GM12878 (cell line): ENCODE data around the gene C17orf58. TPM values are rescaled to one million over a fixed set of nuclear protein-coding genes. Genes with fewer than 3 reads are reported as not detected.

Source experiments
- ATAC-seq: fragments of 200-7000 bp; cut with Tn5 transposase; 3 replicates; pipeline ENCODE4 v1.9.1; 2020; ENCODE audit warnings: mild to moderate bottlenecking, moderate library complexity
- BruUV-seq: library from RNA; stranded (reverse); fragments of 400-500 nt; replicated peaks from 2 replicates; lab custom pipeline; 2021; lab: Mats Ljungman, UMichigan
- CTCF ChIA-PET: fragments of 300-600 bp; sonication (Branson Sonifier 250); formaldehyde crosslinking; extraction: SDS; loops from one replicate; lab custom pipeline; 2021; ENCODE audit warnings: inconsistent platforms; lab: Yijun Ruan, JAX
- POLR2A ChIA-PET: fragments of 350-600 bp; formaldehyde crosslinking; extraction: SDS; loops from one replicate; lab custom pipeline; 2021; ENCODE audit warnings: inconsistent platforms; lab: Charles Lee
- RAD21 ChIA-PET: fragments of 300-600 bp; sonication (Branson Sonifier 250); formaldehyde crosslinking; loops from one replicate; lab custom pipeline; 2023; ENCODE audit warnings: antibody characterized with exemption; ENCODE audit not compliant: unreplicated experiment; lab: Charles Lee
- SMC1A ChIA-PET: fragments of 300-600 bp; sonication (Branson Sonifier 250); formaldehyde crosslinking; loops from one replicate; lab custom pipeline; 2023; ENCODE audit not compliant: unreplicated experiment, uncharacterized antibody; lab: Charles Lee
- DNase-seq: peaks from one replicate; pipeline ENCODE4 v3.0.0-alpha.2; 2011; ENCODE audit warnings: low read depth, low spot score
- FAIRE-seq: peaks from 3 replicates; lab custom pipeline; 2011; peaks lifted over from hg19 to GRCh38; lab: Jason Lieb, UNC
- H2AFZ ChIP-seq: 2 replicates; pipeline ENCODE4 v1.6.0; 2011; ENCODE audit warnings: low read depth, low read length, control low read depth; ENCODE audit not compliant: control insufficient read depth
- H3K27ac ChIP-seq: 2 replicates; pipeline ENCODE4 v1.5.1; 2011; ENCODE audit warnings: control low read depth; ENCODE audit not compliant: control insufficient read depth, insufficient read depth
- H3K27me3 ChIP-seq, 2 experiments: replicated peaks in 1 of 2; 2 replicates each; pipeline versions ENCODE4 v1.6.0 to v1.6.1; 2011; ENCODE audit warnings: low read length in 1 of 2; ENCODE audit not compliant: control insufficient read depth in 2 of 2, insufficient read depth in 2 of 2
- H3K36me3 ChIP-seq, 2 experiments: 2 replicates each; pipeline ENCODE4 v1.5.1; 2011; ENCODE audit warnings: low read length in 1 of 2; ENCODE audit not compliant: control insufficient read depth in 2 of 2, insufficient read depth in 2 of 2
- H3K4me1 ChIP-seq: 2 replicates; pipeline ENCODE4 v1.6.1; 2011; ENCODE audit warnings: mild to moderate bottlenecking, low read length, moderate library complexity, mixed read lengths; ENCODE audit not compliant: control insufficient read depth, insufficient read depth
- H3K4me2 ChIP-seq: 2 replicates; pipeline ENCODE4 v1.6.0; 2011; ENCODE audit warnings: control low read depth; ENCODE audit not compliant: control insufficient read depth, insufficient read depth
- H3K4me3 ChIP-seq: fragments of 200-600 bp; sonication (generic); 2 replicates; pipeline ENCODE4 v1.5.1; 2016
- H3K79me2 ChIP-seq: 2 replicates; pipeline ENCODE4 v1.6.0; 2011; ENCODE audit warnings: low read length; ENCODE audit not compliant: control insufficient read depth, insufficient read depth
- H3K9ac ChIP-seq: 2 replicates; pipeline ENCODE4 v1.8.0; 2011; ENCODE audit warnings: low read length, control low read depth, mixed read lengths; ENCODE audit not compliant: control insufficient read depth, insufficient read depth
- H3K9me3 ChIP-seq: replicated peaks from 3 replicates; pipeline ENCODE4 v1.5.1; 2011; ENCODE audit warnings: mild to moderate bottlenecking, low read length; ENCODE audit not compliant: control insufficient read depth, insufficient read depth
- H4K20me1 ChIP-seq: 2 replicates; pipeline ENCODE4 v1.6.0; 2011; ENCODE audit not compliant: control insufficient read depth, insufficient read depth
- EP300 ChIP-seq, 2 experiments: fragments of 150-350 bp in 1 of 2; IDR thresholded peaks; 2 replicates each; pipeline ENCODE4 v1.6.1; 2011 to 2012; ENCODE audit warnings: low read depth in 2 of 2, low read length in 2 of 2, borderline replicate concordance in 1 of 2, improper control_type of control experiment in 1 of 2, inconsistent platforms in 1 of 2; ENCODE audit not compliant: control insufficient read depth in 1 of 2
- MLLT1 ChIP-seq: fragments of 450-650 bp; IDR thresholded peaks from 2 replicates; pipeline ENCODE4 v1.6.1; 2016; ENCODE audit warnings: mild to moderate bottlenecking
- TCF12 ChIP-seq: IDR thresholded peaks from 2 replicates; pipeline ENCODE4 v1.6.1; 2011; ENCODE audit warnings: low read depth, mild to moderate bottlenecking, low read length
- ZBED1 ChIP-seq: IDR thresholded peaks from 2 replicates; pipeline ENCODE4 v1.6.1; 2016; ENCODE audit warnings: borderline replicate concordance
- WGBS: methylation state at CpG from one replicate; pipeline ENCODE4 v1.1.6; 2016; ENCODE audit warnings: low lambda C conversion rate; ENCODE audit not compliant: insufficient replicate concordance, insufficient coverage; ENCODE audit errors: missing lambda C conversion rate; 5-methylcytosine and 5-hydroxymethylcytosine counted together
- in situ Hi-C: fragments of 300-500 bp; cut with MboI; formaldehyde crosslinking; loops from 9 replicates; pipeline ENCODE4 v1.14.3; 2018; ENCODE audit warnings: mixed read lengths
- intact Hi-C: fragments of 100-400 bp; cut with micrococcal nuclease; formaldehyde crosslinking; loops from one replicate; pipeline ENCODE4 v1.14.2; 2022; ENCODE audit not compliant: unreplicated experiment
- polyA plus RNA-seq, 11 experiments: library from polyadenylated mRNA; depleted of rRNA in 4 of 11; unstranded in 6 of 11; stranded (reverse) in 5 of 11; fragments of >200 nt; fragmentation: Nextera tagmentation in 4 of 11; fragmentation: Illumina TruSeq in 1 of 11; extraction: Ambion mirVana in 4 of 11; extraction: Trizol in 1 of 11; gene quantifications; 1 replicate in 1 of 11; 2 replicates in 10 of 11; pipeline versions ENCODE4 v1.2.1 to v1.2.3, GENCODE V29; 2011 to 2016; ENCODE audit warnings: inconsistent platforms in 2 of 11, missing spikeins in 2 of 11, low read depth in 1 of 11
- total RNA-seq, 4 experiments: library from RNA; depleted of rRNA in 3 of 4; stranded (reverse); fragments of >200 nt in 3 of 4; fragmentation: Illumina TruSeq in 1 of 4; extraction: Trizol in 1 of 4; gene quantifications; 2 replicates each; pipeline versions ENCODE4 v1.2.1 to v1.2.3, GENCODE V29; 2013 to 2021
- TF ChIP-seq, protein P1 (sequence below): IDR thresholded peaks from 2 replicates; pipeline ENCODE4 v1.6.1; 2012; ENCODE audit warnings: low read depth, low read length, improper control_type of control experiment

C17orf58 gene
- total and polyA plus RNA-seq, 10 of the 15 experiments (the other 5 are each of a cell fraction or from before 2014, with no cell fraction given), result 3.3 to 12.3 (median 6.2) TPM

- TF ChIP-seq EP300 (IDR thresholded peaks at IDR 0.05; ENCODE audit: borderline replicate concordance in 1 of 2, control insufficient read depth in 1 of 2, low read depth in 2 of 2, low read length in 2 of 2), result no peak
- TF ChIP-seq MLLT1, result no peak
- no peak for TF ChIP-seq ZBED1
- TF ChIP-seq, protein P1, sequence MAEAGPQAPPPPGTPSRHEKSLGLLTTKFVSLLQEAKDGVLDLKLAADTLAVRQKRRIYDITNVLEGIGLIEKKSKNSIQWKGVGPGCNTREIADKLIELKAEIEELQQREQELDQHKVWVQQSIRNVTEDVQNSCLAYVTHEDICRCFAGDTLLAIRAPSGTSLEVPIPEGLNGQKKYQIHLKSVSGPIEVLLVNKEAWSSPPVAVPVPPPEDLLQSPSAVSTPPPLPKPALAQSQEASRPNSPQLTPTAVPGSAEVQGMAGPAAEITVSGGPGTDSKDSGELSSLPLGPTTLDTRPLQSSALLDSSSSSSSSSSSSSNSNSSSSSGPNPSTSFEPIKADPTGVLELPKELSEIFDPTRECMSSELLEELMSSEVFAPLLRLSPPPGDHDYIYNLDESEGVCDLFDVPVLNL, result no peak
- no peak for TF ChIP-seq TCF12
- ATAC-seq (no peak), DNase-seq (no peak), FAIRE-seq (no peak)
- intact Hi-C loops (loop anchor here (2.0 kb wide), 1 partner anchor 13 kb away; no protein-coding TSS in a partner anchor), in situ Hi-C loops (no loop called here)
- Histone ChIP-seq H3K27me3 (no peaks in the 10 kb centered on the region), H3K9me3 (no peaks in the 10 kb centered on the region; the same call in 2 of the 3 replicates), H3K79me2 (peaks cover 33% of the 10 kb centered on the region), H2AFZ (peak overlapping the region; percentile 60), H3K9ac (no peak overlapping the region), H3K4me1 (peaks cover 9% of the 10 kb centered on the region; the same call in 1 of the 2 replicates), H4K20me1 (no peaks in the 10 kb centered on the region), H3K36me3 (peaks cover 2 to 9% of the 10 kb centered on the region in 2 experiments; a peak in 3 of 4 replicates), H3K4me3 (no peak overlapping the region), H3K27ac (no peak overlapping the region), H3K4me2 (no peak overlapping the region)
- POLR2A ChIA-PET, result no interaction called here
- 50% methylated on average over 6 of the region's 7 CpGs for whole genome bisulfite sequencing
- CTCF ChIA-PET, result interaction anchor here (0.7 kb wide), 1 partner anchor 14 kb away, joined by 3 read pairs; no protein-coding TSS in a partner anchor
- no TSS peak for BruUV-seq
- RAD21 ChIA-PET, result no interaction called here
- SMC1A ChIA-PET, result no interaction called here
Measured at GRCh38 chr17:68033636-68034451, 37.6 kb upstream of the C17orf58 start.
